Erythroblast (primary cell): Measurements from ENCODE around the gene ITPK1.

Experiments used
- GATA1 ChIP-seq: IDR thresholded peaks from 2 replicates; pipeline ENCODE4 v1.6.1; 2011; ENCODE audit warnings: low read depth, mild to moderate bottlenecking, control low read depth, low read length, moderate library complexity
- POLR2A ChIP-seq: IDR thresholded peaks from 2 replicates; pipeline ENCODE4 v1.6.1; 2011; ENCODE audit warnings: mild to moderate bottlenecking, low read length

- no peak for TF ChIP-seq POLR2A
- no peak for TF ChIP-seq GATA1
These were observed 84.0 kb downstream of the ITPK1 start for GRCh38 chr14:93031505-93032315.
